ENCODE measurements around the gene PCSK5. TPM values are rescaled to one million over a fixed set of nuclear protein-coding genes. Genes with fewer than 3 reads are reported as not detected.

The PCSK5 gene
- total and polyA plus RNA-seq, 2 donors (not counting 3 experiments of a cell fraction or from before 2014, with no cell fraction given) = 2.6 to 4.8 TPM

DNA sequence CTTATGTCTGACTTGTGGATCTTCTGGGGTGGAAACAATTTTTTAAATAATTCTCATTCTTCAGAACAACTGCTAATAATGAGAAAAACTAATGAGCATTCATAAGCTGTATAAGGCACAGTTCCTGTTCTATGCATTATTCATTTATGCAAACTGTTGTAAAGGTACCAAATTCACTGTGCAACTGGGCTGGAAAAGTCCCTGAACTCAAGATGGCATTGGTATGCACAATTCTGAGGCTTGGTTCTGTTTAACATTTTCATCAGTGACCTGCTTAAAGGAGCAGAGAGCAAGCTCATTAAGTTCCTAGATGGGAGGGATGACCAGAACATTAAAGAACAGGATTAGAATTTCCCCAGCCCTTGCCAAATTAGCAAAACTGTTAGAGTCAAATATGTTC lies 399.2 kb downstream of the PCSK5 start:
- Histone ChIP-seq H3K4me1 (ENCODE audit: control insufficient read depth, extremely low read depth, insufficient read depth, low read length) (no peaks in the 10 kb centered on the region), H3K9me1 (replicated peaks; ENCODE audit: control insufficient read depth, extremely low read depth, insufficient read depth, low read length) (no peaks in the 10 kb centered on the region), H2AFZ (ENCODE audit: low read depth, low read length) (no peak overlapping the region), H3K27ac (ENCODE audit: insufficient read depth, low read depth, low read length) (no peak overlapping the region), H3K36me3 (ENCODE audit: control insufficient read depth in 2 of 2, extremely low read depth in 1 of 2, insufficient read depth in 2 of 2, low read length in 2 of 2) (no peaks in the 10 kb centered on the region), H4K20me1 (replicated peaks; ENCODE audit: control insufficient read depth, extremely low read depth, insufficient read depth, low read length) (no peaks in the 10 kb centered on the region), H3K27me3 (ENCODE audit: control insufficient read depth in 2 of 2, insufficient read depth in 2 of 2, low read length in 2 of 2) (peaks cover 0 to 1% of the 10 kb centered on the region in 2 experiments), H3K4me3 (replicated peaks in 1 of 3; ENCODE audit: insufficient read depth in 1 of 3, low read depth in 1 of 3, low read length in 3 of 3) (no peak overlapping the region), H3K4me2 (ENCODE audit: insufficient read depth, low read length) (no peak overlapping the region), H3K9ac (replicated peaks; ENCODE audit: extremely low read depth, insufficient read depth, low read length) (no peak overlapping the region), H3K79me2 (ENCODE audit: control insufficient read depth, insufficient read depth, low read length) (no peaks in the 10 kb centered on the region), H3K9me3 (replicated peaks; ENCODE audit: control insufficient read depth, insufficient read depth, low read length) (no peaks in the 10 kb centered on the region)
- no TSS peak for BruUV-seq (replicated peaks)
- dilution Hi-C loops (cut with MboI; ENCODE audit: extremely low pct_ligation_motif_present, low sequenced_read_pairs) (no loop called here), intact Hi-C loops (cut with micrococcal nuclease) (no loop called here)
- CTCF ChIA-PET = interaction anchor here (1.5 to 5.0 kb wide), 3 partner anchors 13 to 424 kb away, joined by 3 to 35 read pairs (median 11); no protein-coding TSS in a partner anchor
- TF ChIP-seq EZH2 (IDR thresholded peaks at IDR 0.05; ENCODE audit: borderline replicate concordance, low read depth, low read length, severe bottlenecking) (no peak), JUN (IDR thresholded peaks at IDR 0.05; ENCODE audit: borderline replicate concordance, insufficient read depth, insufficient read length, low read depth) (no peak), POLR2AphosphoS5 (IDR thresholded peaks at IDR 0.05; ENCODE audit: insufficient read depth, low read depth, low read length) (no peak), FOS (IDR thresholded peaks at IDR 0.05; ENCODE audit: borderline replicate concordance, insufficient read depth, low read length) (no peak), GATA2 (IDR thresholded peaks at IDR 0.05; ENCODE audit: insufficient read depth, insufficient read length, low read depth, low read length) (no peak), POLR2A (IDR thresholded peaks at IDR 0.05; ENCODE audit: low read depth, low read length) (no peak), MYC (IDR thresholded peaks at IDR 0.05; ENCODE audit: low read depth, low read length) (no peak)
- TF ChIP-seq, protein P1, sequence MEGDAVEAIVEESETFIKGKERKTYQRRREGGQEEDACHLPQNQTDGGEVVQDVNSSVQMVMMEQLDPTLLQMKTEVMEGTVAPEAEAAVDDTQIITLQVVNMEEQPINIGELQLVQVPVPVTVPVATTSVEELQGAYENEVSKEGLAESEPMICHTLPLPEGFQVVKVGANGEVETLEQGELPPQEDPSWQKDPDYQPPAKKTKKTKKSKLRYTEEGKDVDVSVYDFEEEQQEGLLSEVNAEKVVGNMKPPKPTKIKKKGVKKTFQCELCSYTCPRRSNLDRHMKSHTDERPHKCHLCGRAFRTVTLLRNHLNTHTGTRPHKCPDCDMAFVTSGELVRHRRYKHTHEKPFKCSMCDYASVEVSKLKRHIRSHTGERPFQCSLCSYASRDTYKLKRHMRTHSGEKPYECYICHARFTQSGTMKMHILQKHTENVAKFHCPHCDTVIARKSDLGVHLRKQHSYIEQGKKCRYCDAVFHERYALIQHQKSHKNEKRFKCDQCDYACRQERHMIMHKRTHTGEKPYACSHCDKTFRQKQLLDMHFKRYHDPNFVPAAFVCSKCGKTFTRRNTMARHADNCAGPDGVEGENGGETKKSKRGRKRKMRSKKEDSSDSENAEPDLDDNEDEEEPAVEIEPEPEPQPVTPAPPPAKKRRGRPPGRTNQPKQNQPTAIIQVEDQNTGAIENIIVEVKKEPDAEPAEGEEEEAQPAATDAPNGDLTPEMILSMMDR (IDR thresholded peaks at IDR 0.05; ENCODE audit: extremely low read depth in 1 of 2, insufficient read depth in 1 of 2, low read depth in 1 of 2, low read length in 2 of 2) = no peak
- TF ChIP-seq, protein P2, sequence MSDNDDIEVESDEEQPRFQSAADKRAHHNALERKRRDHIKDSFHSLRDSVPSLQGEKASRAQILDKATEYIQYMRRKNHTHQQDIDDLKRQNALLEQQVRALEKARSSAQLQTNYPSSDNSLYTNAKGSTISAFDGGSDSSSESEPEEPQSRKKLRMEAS (IDR thresholded peaks at IDR 0.05; ENCODE audit: insufficient read depth, insufficient read length) = no peak
- FAIRE-seq (no peak), DNase-seq (ENCODE audit: low read depth, low spot score) (no peak)
- POLR2A ChIA-PET = no interaction called here
